ENCODE measurements around the gene NUCKS1. TPM values are rescaled to one million over a fixed set of nuclear protein-coding genes. Genes with fewer than 3 reads are reported as not detected.
A peak's percentile ranks its signal among the peaks of the same experiment; 100 is the strongest.

NUCKS1 gene
- total and polyA plus RNA-seq, 2 of the 13 experiments (the other 11 are each of a cell fraction or from before 2014, with no cell fraction given): 35.5 to 117 TPM

- TF ChIP-seq PTBP1 (IDR thresholded peaks at IDR 0.05; ENCODE audit: low read depth, low read length, poor library complexity, severe bottlenecking): no peak
- TF ChIP-seq ZNF33B (CRISPR knock-in tag; IDR thresholded peaks at IDR 0.05): no peak
- no peak for TF ChIP-seq ZNF431 (CRISPR knock-in tag; IDR thresholded peaks at IDR 0.05; ENCODE audit: borderline replicate concordance, low read depth)
- TF ChIP-seq PHB2 (IDR thresholded peaks at IDR 0.05; ENCODE audit: partially characterized antibody): no peak
- 0 out of 2 replicates have a peak, but pooled peaks have one; percentile 9 for TF ChIP-seq FOSL2 (CRISPR knock-in tag; IDR thresholded peaks at IDR 0.05)
- TF ChIP-seq ZNF670 (CRISPR knock-in tag; IDR thresholded peaks at IDR 0.05; ENCODE audit: borderline replicate concordance): no peak
- TF ChIP-seq, protein P1, sequence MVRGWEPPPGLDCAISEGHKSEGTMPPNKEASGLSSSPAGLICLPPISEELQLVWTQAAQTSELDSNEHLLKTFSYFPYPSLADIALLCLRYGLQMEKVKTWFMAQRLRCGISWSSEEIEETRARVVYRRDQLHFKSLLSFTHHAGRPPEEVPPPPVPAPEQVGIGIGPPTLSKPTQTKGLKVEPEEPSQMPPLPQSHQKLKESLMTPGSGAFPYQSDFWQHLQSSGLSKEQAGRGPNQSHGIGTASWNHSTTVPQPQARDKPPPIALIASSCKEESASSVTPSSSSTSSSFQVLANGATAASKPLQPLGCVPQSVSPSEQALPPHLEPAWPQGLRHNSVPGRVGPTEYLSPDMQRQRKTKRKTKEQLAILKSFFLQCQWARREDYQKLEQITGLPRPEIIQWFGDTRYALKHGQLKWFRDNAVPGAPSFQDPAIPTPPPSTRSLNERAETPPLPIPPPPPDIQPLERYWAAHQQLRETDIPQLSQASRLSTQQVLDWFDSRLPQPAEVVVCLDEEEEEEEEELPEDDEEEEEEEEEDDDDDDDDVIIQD (CRISPR knock-in tag; IDR thresholded peaks at IDR 0.05; ENCODE audit: low read depth): 0 out of 2 replicates have a peak, but pooled peaks have one; percentile 37
- no peak for TF ChIP-seq JUN (CRISPR knock-in tag; IDR thresholded peaks at IDR 0.05)
- no peak for TF ChIP-seq ZNF737 (CRISPR knock-in tag; IDR thresholded peaks at IDR 0.05; ENCODE audit: borderline replicate concordance)
- no peak for TF ChIP-seq ZNF263 (CRISPR knock-in tag; IDR thresholded peaks at IDR 0.05)
- TF ChIP-seq, protein P2, sequence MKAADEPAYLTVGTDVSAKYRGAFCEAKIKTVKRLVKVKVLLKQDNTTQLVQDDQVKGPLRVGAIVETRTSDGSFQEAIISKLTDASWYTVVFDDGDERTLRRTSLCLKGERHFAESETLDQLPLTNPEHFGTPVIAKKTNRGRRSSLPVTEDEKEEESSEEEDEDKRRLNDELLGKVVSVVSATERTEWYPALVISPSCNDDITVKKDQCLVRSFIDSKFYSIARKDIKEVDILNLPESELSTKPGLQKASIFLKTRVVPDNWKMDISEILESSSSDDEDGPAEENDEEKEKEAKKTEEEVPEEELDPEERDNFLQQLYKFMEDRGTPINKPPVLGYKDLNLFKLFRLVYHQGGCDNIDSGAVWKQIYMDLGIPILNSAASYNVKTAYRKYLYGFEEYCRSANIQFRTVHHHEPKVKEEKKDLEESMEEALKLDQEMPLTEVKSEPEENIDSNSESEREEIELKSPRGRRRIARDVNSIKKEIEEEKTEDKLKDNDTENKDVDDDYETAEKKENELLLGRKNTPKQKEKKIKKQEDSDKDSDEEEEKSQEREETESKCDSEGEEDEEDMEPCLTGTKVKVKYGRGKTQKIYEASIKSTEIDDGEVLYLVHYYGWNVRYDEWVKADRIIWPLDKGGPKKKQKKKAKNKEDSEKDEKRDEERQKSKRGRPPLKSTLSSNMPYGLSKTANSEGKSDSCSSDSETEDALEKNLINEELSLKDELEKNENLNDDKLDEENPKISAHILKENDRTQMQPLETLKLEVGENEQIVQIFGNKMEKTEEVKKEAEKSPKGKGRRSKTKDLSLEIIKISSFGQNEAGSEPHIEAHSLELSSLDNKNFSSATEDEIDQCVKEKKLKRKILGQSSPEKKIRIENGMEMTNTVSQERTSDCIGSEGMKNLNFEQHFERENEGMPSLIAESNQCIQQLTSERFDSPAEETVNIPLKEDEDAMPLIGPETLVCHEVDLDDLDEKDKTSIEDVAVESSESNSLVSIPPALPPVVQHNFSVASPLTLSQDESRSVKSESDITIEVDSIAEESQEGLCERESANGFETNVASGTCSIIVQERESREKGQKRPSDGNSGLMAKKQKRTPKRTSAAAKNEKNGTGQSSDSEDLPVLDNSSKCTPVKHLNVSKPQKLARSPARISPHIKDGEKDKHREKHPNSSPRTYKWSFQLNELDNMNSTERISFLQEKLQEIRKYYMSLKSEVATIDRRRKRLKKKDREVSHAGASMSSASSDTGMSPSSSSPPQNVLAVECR (CRISPR knock-in tag; IDR thresholded peaks at IDR 0.05; ENCODE audit: borderline replicate concordance): no peak; the same call in 1 of the 2 replicates
- TF ChIP-seq, protein P3, sequence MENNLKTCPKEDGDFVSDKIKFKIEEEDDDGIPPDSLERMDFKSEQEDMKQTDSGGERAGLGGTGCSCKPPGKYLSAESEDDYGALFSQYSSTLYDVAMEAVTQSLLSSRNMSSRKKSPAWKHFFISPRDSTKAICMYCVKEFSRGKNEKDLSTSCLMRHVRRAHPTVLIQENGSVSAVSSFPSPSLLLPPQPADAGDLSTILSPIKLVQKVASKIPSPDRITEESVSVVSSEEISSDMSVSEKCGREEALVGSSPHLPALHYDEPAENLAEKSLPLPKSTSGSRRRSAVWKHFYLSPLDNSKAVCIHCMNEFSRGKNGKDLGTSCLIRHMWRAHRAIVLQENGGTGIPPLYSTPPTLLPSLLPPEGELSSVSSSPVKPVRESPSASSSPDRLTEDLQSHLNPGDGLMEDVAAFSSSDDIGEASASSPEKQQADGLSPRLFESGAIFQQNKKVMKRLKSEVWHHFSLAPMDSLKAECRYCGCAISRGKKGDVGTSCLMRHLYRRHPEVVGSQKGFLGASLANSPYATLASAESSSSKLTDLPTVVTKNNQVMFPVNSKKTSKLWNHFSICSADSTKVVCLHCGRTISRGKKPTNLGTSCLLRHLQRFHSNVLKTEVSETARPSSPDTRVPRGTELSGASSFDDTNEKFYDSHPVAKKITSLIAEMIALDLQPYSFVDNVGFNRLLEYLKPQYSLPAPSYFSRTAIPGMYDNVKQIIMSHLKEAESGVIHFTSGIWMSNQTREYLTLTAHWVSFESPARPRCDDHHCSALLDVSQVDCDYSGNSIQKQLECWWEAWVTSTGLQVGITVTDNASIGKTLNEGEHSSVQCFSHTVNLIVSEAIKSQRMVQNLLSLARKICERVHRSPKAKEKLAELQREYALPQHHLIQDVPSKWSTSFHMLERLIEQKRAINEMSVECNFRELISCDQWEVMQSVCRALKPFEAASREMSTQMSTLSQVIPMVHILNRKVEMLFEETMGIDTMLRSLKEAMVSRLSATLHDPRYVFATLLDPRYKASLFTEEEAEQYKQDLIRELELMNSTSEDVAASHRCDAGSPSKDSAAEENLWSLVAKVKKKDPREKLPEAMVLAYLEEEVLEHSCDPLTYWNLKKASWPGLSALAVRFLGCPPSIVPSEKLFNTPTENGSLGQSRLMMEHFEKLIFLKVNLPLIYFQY (CRISPR knock-in tag; IDR thresholded peaks at IDR 0.05; ENCODE audit: borderline replicate concordance): no peak
- no peak for TF ChIP-seq KDM2A (CRISPR knock-in tag; IDR thresholded peaks at IDR 0.05; ENCODE audit: borderline replicate concordance, low read depth)
- no peak for TF ChIP-seq MATR3 (CRISPR knock-in tag; IDR thresholded peaks at IDR 0.05)
- no peak for TF ChIP-seq PLRG1 (conservative IDR thresholded peaks at IDR 0.05)
- TF ChIP-seq ZNF609 (CRISPR knock-in tag; IDR thresholded peaks at IDR 0.05; ENCODE audit: borderline replicate concordance): peak; percentile 52; the same call in 1 of the 2 replicates
Observed at GRCh38 chr1:205703072-205703471, 46.9 kb downstream of the NUCKS1 start (continued).

Data from HepG2 (cell line).